Measurements from ENCODE around the gene HCRTR1.

DNA sequence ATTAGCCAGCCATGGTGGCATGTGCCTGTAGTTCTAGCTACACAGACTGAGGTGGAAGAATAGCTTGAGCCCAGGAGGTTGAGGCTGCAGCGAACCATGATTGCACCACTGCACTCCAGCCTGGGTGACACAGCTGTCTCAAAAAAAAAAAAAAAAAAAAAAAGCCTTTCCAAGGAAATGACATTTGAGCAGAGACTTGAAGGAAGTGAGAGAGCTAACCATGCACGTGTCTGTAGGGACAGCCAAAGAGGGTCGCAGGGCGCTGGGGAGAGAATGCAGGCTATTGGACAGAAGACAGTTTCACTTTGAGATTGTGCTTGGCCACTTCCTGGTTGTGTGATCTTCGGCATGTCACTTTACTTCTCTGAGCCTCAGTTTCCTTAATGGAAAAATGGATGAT, 6.8 kb downstream of the HCRTR1 start:
- TF ChIP-seq ZNF585B (tag by site-specific recombination; IDR thresholded peaks at IDR 0.05) (no peak), CTCF (tag by site-specific recombination; IDR thresholded peaks at IDR 0.05) (no peak), ZNF561 (tag by site-specific recombination; IDR thresholded peaks at IDR 0.05; ENCODE audit: borderline replicate concordance) (no peak), ZBTB10 (tag by site-specific recombination; IDR thresholded peaks at IDR 0.05) (no peak), GLI4 (tag by site-specific recombination; IDR thresholded peaks at IDR 0.05) (no peak), ZNF426 (tag by site-specific recombination; IDR thresholded peaks at IDR 0.05) (no peak), PRDM4 (tag by site-specific recombination; IDR thresholded peaks at IDR 0.05) (no peak), MZF1 (tag by site-specific recombination; IDR thresholded peaks at IDR 0.05; ENCODE audit: borderline replicate concordance) (no peak)
- TF ChIP-seq, protein P1, sequence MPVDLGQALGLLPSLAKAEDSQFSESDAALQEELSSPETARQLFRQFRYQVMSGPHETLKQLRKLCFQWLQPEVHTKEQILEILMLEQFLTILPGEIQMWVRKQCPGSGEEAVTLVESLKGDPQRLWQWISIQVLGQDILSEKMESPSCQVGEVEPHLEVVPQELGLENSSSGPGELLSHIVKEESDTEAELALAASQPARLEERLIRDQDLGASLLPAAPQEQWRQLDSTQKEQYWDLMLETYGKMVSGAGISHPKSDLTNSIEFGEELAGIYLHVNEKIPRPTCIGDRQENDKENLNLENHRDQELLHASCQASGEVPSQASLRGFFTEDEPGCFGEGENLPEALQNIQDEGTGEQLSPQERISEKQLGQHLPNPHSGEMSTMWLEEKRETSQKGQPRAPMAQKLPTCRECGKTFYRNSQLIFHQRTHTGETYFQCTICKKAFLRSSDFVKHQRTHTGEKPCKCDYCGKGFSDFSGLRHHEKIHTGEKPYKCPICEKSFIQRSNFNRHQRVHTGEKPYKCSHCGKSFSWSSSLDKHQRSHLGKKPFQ (tag by site-specific recombination; IDR thresholded peaks at IDR 0.05), result no peak

Data from HEK293 (cell line).